Left lung (tissue), 14 donors: ENCODE results near the gene MNX1. TPM values are rescaled to one million over a fixed set of nuclear protein-coding genes. Genes with fewer than 3 reads are reported as not detected.

Experiments
- ATAC-seq: fragments of 200-7000 bp; cut with Tn5 transposase; one replicate; pipeline ENCODE4 v1.9.1; 2020; ENCODE audit warnings: moderate library complexity
- DNase-seq, 4 donors: peaks; one replicate each; pipeline ENCODE4 v3.0.0-alpha.2; 2013 to 2020
- H3K27ac ChIP-seq, 2 donors: fragments of 200-600 bp; sonication (generic) in 1 of 2; one replicate each; pipeline versions ENCODE4 v1.5.0 to v1.8.0; 2020 to 2021
- H3K27me3 ChIP-seq, 2 donors: fragments of 200-600 bp; sonication (generic) in 1 of 2; one replicate each; pipeline versions ENCODE4 v1.5.0 to v1.8.0; 2020 to 2021
- H3K36me3 ChIP-seq, 2 donors: fragments of 200-600 bp; sonication (generic) in 1 of 2; one replicate each; pipeline versions ENCODE4 v1.5.0 to v1.8.0; 2020 to 2021
- H3K4me1 ChIP-seq, 2 donors: fragments of 200-600 bp; one replicate each; pipeline ENCODE4 v1.8.0; 2021
- H3K4me3 ChIP-seq, 2 donors: fragments of 200-600 bp; sonication (generic) in 1 of 2; one replicate each; pipeline versions ENCODE4 v1.5.0 to v1.8.0; 2020 to 2021; ENCODE audit warnings: mild to moderate bottlenecking in 1 of 2
- H3K9me3 ChIP-seq, 2 donors: fragments of 200-600 bp; sonication (generic) in 1 of 2; one replicate each; pipeline versions ENCODE4 v1.5.0 to v1.8.0; 2020 to 2021
- intact Hi-C, 2 donors: fragments of 100-400 bp; cut with DNase I; formaldehyde crosslinking; loops; one replicate each; pipeline versions ENCODE4 v1.11.2 to v1.14.2; 2022
- long read RNA-seq, 12 donors: library from polyadenylated mRNA in 2 of 12; unstranded in 2 of 12; transcript quantifications; one replicate each; pipeline ENCODE4 v2.0.0 and lab custom pipeline, GENCODE V29; 2019 to 2026
- polyA plus RNA-seq, 6 donors: library from polyadenylated mRNA; unstranded; fragments of 120-200 nt; gene quantifications; one replicate each; pipeline ENCODE4 v1.2.1, GENCODE V29; 2013; ENCODE audit not compliant: insufficient read length in 6 of 6
- total RNA-seq, 2 donors: library from RNA; stranded (reverse); fragmentation: NEBNext Ultra II Directional; extraction: Animal tissue kit (Norgen Biotek cat#: 25700); gene quantifications; one replicate each; pipeline ENCODE4 v1.2.1, GENCODE V29; 2021
- TF ChIP-seq, protein P1 (sequence below), 2 donors: fragments of 200-600 bp; sonication (generic) in 1 of 2; IDR thresholded peaks; one replicate each; pipeline versions ENCODE4 v1.5.0 to v1.8.0; 2021; ENCODE audit warnings: antibody characterized with exemption in 2 of 2
- donor health status: DM: no; HTN: yes; CAD: no.
- donor health status: DM: no; HTN: no; CAD: no.

The MNX1 gene
- total RNA-seq (under 1 TPM in 1 of 2 donors, not detected in 1; 0.26 TPM), polyA plus RNA-seq (under 1 TPM; 0.39 to 0.76 (median 0.53) TPM)
- long read RNA-seq, donor 1, partial matches to known transcripts = 0 of 1 reads
- long read RNA-seq, donor 1, other reads (novel, unspliced or antisense) = 0 of 1 reads
- long read RNA-seq, donor 2 = 0 reads
- long read RNA-seq, donor 3 = 0 reads
- long read RNA-seq, donor 4 = 0 reads
- long read RNA-seq, donor 5 = 0 reads
- long read RNA-seq, donor 6 = 0 reads
- long read RNA-seq, donor 7 = 0 reads
- long read RNA-seq, donor 8 = 0 reads
- long read RNA-seq, donor 9 = 0 reads
- long read RNA-seq, donor 10 = 0 reads
- long read RNA-seq, donor 11, partial matches to known transcripts = 0 of 3 reads
- long read RNA-seq, donor 11, other reads (novel, unspliced or antisense) = 0 of 3 reads
- long read RNA-seq, donor 12 = 0 reads

DNA sequence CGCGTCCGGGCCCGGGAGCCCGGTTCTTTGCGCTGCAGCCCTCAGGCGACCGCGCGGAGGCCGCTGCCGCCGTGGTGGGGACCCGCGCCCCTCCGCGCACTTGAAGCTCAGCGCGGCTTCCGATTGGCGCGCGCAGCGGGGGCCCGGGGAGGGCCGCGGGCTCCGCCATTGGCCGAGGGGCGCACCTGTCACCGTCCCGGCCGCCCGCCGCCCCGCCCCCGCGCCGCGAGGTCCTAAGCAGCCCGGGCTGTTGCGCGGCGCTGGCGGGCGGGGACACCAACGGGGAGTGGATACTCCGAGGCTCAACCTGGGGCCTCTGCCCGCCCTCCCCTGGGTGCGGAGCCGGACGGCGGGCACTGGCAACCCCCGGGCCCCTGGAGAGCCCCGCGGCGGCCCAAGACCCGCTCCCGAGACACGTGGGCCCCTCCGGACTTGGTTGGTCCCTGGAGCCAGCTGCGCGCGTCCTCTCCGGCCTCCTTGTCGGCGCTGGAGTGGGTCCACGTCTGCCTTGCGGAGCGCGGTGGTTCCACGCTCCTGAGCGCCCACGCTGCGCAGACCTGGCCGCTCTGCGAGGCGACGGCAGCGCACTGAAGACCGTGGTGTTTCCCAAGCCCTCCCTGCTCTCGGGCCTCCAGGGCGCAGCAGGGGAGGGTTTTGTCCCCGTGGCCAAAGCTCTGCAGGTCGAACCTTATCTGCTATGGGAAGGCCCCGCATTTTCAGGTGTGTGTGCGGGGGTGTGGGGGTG lies at the start of gene MNX1:
Gene MNX1, minus strand, starts transcription at position 76 of the 745 bp plus-strand sequence. CDS start 313 bp downstream, outside the sequence.
- TF ChIP-seq, protein P1, sequence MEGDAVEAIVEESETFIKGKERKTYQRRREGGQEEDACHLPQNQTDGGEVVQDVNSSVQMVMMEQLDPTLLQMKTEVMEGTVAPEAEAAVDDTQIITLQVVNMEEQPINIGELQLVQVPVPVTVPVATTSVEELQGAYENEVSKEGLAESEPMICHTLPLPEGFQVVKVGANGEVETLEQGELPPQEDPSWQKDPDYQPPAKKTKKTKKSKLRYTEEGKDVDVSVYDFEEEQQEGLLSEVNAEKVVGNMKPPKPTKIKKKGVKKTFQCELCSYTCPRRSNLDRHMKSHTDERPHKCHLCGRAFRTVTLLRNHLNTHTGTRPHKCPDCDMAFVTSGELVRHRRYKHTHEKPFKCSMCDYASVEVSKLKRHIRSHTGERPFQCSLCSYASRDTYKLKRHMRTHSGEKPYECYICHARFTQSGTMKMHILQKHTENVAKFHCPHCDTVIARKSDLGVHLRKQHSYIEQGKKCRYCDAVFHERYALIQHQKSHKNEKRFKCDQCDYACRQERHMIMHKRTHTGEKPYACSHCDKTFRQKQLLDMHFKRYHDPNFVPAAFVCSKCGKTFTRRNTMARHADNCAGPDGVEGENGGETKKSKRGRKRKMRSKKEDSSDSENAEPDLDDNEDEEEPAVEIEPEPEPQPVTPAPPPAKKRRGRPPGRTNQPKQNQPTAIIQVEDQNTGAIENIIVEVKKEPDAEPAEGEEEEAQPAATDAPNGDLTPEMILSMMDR (IDR thresholded peaks at IDR 0.05) = no peak
- Histone ChIP-seq H3K36me3 (no peaks in the 10 kb centered on the region), H3K4me1 (peaks cover 0 to 32% of the 10 kb centered on the region in 2 donors), H3K27ac (no peak within 1 kb of the TSS), H3K27me3 (peaks cover 94 to 98% of the 10 kb centered on the region in 2 donors), H3K4me3 (peak within 1 kb of the TSS; percentile 33 to 52), H3K9me3 (no peaks in the 10 kb centered on the region)
- ATAC-seq (peak; percentile 97), DNase-seq (peak in 3 of 4 donors; percentile 49 to 88 (median 55))
- intact Hi-C loops = no loop called here

DNA sequence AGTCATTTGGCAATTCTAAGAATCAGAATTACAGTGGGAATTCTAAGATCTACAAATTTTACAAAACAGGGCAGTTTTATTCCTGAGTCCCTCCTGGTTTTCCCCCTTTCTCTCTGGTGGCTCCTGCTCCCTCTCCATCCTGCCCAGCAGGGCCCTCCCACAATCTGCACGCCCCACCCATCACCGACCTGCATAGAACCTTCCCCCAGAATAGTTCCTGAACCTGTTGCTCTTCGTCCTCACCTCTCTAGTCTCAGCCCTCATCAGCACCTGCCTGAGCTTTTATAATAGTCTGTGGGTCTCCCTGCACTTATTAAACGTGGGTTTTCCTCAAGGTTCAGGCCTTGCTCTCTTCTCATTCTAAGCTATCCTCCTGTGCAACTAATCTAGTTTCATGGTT lies 49.1 kb upstream of the MNX1 start:
- ATAC-seq (no peak), DNase-seq (no peak)
- TF ChIP-seq, protein P1 (IDR thresholded peaks at IDR 0.05) = no peak
- Histone ChIP-seq H3K36me3 (no peaks in the 10 kb centered on the region), H3K27ac (no peak overlapping the region), H3K4me1 (no peaks in the 10 kb centered on the region), H3K27me3 (peaks cover 0 to 34% of the 10 kb centered on the region in 2 donors), H3K4me3 (no peak overlapping the region), H3K9me3 (peaks cover 0 to 19% of the 10 kb centered on the region in 2 donors)
- intact Hi-C loops = no loop called here

DNA sequence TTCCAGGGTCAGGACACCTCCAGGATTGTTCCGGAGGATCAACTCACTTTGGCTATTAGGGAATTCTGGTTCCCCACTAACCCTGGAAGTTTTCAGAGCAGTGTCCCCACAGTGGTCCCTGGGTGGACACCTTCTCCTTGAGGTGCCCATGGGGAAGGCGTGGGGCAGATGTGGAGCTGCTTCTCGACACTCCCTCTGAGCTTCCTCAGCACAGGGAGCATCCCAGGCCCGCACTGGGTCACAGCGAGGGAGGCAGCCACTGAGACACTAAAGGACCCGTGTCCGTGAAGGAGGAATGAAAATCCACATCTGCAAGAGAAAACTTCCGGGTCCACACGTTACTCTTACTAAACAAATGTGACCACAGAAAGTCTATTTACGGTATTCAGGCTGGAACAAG lies 48.2 kb upstream of the MNX1 start:
- no peak for DNase-seq
- Histone ChIP-seq H3K4me1 (no peaks in the 10 kb centered on the region), H3K27me3 (peaks cover 0 to 34% of the 10 kb centered on the region in 2 donors), H3K4me3 (no peak overlapping the region), H3K36me3 (no peaks in the 10 kb centered on the region), H3K9me3 (peaks cover 0 to 19% of the 10 kb centered on the region in 2 donors), H3K27ac (no peak overlapping the region)
- intact Hi-C loops = no loop called here
- no peak for ATAC-seq
- TF ChIP-seq, protein P1 (IDR thresholded peaks at IDR 0.05) = no peak

DNA sequence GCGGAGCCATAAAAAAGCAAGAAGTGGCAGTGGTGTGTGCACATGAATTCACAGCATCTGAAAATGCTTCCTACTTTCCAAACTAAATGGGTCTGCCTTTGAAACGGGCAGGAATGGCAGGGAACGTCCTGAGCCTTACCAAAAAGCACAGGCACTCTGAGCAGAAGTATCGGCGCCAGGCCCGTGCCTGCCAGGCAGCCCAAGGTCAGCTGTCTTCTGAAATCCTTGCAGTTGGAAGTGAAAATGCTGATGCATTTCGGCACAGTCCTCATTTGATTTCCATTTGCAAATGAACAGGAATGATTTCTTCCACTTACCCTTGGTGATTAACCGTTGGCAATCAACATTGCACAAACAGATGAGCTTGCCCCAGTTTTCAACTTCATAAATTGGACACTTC lies 47.6 kb upstream of the MNX1 start:
- H3K36me3 ChIP-seq = no peaks in the 10 kb centered on the region
- H3K9me3 ChIP-seq = peaks cover 0 to 13% of the 10 kb centered on the region in 2 donors
- H3K27ac ChIP-seq = no peak overlapping the region
- H3K4me3 ChIP-seq = no peak overlapping the region
- TF ChIP-seq, protein P1 (IDR thresholded peaks at IDR 0.05) = no peak
- peaks cover 0 to 34% of the 10 kb centered on the region in 2 donors for H3K27me3 ChIP-seq
- intact Hi-C loops = no loop called here
- ATAC-seq = no peak
- no peaks in the 10 kb centered on the region for H3K4me1 ChIP-seq
- DNase-seq = no peak
